Stimulated activated CD4-positive, alpha-beta T cell treated with anti-CD3 and anti-CD28 coated beads, Interleukin-1b, Interleukin-23, amount 100 ng/mL, for 24 hours (primary cell): ENCODE measurements around the gene ANKS1B.
"Not testable (repeated sequence)": the region's sequence is repeated elsewhere in the genome, so short reads cannot be mapped to it uniquely, and the experiment has no call there.

Experiments used
- DNase-seq, 4 experiments: peaks; one replicate each; pipeline ENCODE4 v3.0.0-alpha.2; 2020; ENCODE audit warnings: low read depth in 4 of 4, low spot score in 1 of 4

ANKS1B gene

DNA sequence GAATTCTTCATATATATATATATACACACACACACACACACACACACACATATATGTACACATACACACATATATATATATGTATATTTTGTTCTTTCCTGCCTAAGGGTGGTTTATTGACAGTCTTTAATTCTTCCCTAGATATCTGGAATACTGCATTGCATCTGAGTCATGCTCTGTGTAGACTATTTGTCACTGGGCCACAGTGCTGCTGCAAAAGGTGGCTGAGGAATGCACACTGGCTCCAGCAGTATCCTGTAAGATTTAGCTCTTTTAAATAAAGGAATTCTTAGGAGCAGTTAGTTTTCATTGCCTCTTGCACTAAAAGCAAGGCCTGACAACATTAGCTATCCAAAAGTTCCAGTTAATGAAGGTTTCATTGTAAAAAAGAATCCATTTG is 1138.8 kb downstream of the ANKS1B start:
- no peak for DNase-seq

DNA sequence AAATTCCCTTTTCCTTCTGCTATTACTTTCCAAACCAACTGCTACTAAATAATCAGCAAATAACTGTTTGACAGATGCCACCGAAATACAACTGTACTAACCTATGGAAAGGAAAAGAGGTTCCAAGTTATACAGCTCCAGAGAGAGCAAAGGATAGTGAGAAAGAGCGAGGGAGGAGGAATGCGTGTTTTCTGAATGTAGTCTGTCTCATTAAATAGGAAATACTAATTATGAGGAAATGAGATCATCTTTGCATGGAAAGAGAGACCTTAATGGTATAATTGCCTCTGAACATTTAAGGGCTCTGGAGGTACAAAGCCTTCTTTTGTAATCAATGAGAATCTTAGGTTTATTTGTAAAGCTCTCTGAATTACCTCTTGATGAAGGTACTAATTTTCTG is 1144.4 kb downstream of the ANKS1B start:
- DNase-seq = no peak

DNA sequence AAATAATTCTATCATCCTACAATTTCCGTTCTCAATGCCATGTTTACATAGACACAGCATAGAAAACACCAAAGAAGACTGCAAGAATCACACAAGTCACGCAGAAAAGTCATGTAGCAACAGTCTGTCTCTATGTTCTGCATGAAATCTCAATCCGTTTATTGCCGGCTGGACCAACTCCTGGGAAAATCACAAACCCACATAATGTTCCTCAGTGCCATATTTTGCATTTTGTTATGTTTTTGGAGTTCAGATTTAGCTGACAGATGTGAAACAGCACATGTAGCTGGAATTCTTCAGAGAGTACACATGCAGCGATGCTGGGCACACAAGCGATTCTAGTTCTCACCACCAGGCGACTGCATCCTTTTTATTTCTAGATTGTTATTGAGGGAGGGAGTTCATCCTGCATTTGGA is 1146.5 kb downstream of the ANKS1B start:
- no peak for DNase-seq

DNA sequence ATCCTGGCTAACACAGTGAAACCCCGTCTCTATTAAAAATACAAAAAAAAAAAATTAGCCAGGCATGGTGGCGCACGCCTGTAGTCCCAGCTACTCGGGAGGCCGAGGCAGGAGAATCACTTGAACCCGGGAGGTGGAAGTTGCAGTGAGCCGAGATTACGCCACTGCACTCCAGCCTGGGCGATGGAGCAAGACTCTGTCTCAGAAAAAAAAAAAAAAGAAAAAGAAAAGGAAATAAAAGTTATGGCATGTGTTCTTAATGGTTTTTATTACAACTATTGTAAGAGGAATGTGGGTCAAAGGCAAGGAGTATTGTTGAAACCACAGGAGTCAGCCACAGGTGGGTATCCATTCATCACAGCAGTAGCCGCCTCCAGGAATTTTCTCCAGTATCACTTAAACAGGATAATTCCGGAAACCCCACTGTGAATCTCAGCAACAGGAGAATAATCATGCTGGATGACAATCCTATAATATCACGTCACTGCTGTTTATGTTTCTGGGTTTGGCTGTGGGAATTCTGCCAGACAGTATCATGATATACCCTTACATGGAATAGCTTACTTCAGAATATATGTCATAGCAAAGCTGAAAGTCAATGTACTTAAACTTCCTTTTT is 1147.5 kb downstream of the ANKS1B start:
- not testable (repeated sequence) for DNase-seq

DNA sequence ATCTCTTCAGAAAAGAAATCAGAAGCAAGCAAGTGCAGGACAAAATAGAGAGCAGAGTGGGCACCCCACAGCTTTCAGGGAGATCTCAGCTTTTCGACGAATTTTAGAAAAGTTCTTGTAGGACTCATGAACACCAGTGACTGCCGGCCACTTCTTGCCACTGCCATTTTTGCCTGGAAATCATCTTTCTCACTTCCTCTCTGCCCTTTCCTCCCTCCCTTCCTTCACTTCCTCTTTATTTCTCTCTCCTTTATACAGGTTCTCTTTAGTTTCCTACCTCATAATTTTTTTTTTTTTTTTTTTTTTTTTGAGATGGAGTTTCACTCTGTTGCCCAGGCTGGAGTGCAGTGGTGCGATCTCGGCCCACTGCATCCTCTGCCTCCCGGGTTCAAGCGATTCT is 1154.1 kb downstream of the ANKS1B start:
- DNase-seq = no peak

DNA sequence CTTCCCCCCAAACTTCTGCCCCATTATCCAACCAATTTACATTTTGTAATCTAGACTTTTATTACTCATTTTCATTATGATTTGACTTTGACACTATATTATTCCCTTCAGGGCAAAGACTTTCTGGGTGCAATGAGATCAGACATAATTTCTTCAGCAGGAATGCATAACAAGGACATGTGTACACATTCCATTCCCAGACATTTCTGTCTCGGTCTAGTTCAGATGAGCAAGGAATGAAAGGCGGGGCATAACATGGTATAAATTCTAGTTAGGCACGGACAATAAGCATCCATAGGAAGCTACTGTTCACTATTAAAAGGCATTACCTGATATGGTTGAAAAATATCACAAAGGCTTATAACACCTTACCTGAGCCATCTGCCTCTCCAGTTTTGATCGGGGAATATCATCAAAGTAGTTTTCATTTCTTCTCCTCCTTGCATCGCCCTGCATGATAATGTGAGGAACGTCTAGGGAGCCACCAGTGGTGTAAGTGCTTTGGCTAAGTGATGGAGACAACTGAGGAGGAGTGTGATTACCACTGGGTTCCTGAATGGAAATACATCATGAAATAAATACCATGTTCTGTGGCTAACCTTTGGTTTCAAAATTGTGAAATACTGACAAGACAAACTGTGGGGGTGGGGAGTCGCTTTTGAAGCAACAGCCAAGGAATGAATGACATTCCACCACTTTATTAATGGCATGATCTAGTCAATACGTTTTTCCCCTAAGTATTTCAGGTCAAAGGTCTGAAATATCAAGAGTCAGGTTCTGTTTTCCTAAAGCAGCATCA is 1155.7 kb downstream of the ANKS1B start:
- no peak for DNase-seq

DNA sequence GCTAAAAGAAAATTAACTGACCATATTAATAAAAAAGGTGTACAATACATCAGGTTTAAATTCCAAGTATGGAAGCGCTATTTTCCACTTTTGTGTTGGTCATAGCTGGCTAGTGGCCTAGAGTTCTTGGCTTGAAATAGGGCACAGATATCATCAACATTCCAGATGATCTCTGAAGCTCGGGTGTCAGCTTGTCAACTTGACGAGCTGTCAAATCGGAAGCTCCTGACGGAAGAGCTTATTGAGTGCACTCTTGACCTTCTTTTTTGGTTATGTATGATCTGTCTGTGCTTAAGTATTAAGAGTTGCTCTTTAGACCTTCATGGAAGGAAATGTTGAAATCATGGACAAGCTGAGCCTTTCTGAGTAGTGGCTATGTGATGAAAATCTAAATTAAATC is 1161.7 kb downstream of the ANKS1B start:
- DNase-seq = no peak

DNA sequence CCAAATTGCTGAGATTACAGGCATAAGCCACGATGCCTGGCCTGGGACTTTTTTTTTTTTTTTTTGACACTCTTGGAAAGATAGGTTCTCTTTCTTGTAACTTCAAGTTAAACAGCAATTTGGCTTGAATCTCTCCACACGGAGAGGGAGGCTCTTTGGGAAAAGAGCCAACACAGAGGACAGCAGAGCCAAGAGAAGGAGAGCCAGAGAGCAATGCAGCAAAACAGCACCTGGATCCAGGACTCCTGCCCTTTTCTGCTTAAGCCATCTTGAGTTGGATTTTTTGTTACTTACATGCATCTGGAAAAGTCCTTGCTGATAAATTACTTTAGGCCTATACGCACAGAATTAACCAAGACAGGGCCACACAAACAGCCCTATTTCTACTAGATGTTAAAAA is 1162.9 kb downstream of the ANKS1B start:
- no peak for DNase-seq

DNA sequence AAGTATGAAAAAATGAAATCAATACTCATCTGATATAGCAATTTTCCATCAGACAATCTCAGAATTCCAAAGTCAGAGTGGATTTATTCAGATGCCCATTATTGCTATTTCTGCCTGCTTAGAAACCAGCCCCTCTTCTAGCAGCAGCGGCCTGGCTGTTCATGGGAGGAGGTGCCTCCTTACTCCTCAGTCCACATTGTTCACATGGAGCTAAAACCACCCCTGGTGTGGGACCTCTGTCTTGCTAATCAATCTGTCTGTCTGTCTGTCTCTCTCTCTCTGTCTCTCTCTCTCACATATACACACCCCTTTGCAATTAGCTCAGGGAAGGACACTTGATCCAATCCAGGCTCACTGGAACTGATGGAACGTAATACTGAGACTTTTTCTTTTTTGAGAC is 1163.5 kb downstream of the ANKS1B start:
- no peak for DNase-seq

DNA sequence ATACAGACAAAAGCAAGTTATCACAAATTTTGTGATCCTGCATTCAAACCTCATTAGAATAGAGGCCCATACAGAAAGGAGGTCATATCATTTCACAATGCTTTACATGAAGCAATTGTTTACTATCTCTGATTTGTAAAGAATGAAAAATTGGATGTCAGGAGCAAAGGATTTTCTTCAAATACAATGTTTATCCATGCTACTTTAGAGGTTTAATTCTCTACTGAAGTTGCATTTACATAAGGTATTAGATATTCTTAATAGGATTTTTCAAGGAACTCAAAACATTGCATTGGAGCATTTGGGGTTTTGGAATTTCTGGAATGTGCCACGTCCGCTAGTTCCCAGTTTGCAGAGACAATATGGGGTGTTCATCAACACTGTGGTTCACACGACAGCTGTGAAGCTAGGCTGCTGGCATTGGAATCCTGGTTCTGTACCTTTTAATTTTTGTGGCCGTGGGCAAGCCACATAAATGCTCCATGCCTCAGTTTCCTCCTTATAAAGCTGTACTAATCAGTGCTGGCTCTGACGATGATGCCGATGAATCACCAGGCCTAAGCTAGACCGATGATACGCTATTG is 1164.8 kb downstream of the ANKS1B start:
- DNase-seq = no peak

DNA sequence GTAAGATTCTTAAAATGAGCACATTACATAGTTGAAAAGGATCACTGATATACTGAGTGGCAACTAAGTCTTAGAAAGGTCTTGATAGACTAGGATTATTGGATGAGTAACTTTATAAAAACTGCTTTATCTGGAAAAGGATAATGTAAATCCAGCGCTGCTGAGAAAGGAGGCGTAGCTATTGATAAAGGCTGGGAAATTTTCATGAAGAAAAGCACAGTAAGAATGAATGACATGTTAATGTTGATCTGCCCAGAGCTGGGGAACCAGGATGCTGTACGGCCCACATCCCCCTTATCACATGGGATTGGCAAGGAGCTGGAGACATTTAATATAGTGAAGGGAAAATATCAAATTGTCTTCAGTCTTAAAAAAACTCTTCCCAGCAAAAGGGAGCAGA is 1165.7 kb downstream of the ANKS1B start:
- DNase-seq = no peak

DNA sequence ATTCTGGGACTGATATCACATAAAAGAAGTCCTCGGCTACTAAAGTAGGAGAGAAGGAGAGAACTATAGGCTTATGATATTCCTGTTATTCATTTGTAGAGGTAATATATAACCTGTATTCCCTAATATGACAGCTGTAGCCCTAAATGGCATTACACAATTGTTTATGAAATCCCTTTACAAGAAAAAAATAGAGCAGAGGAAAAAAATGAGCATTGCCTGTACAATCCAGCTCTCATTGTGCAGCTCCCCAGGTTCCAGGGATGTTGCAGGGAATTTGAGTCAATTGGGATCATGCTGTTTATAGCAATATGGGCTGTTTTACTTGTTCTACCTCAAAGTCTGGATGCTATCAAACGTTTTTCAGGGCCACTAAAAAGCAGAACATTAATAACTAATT is 1166.5 kb downstream of the ANKS1B start:
- no peak for DNase-seq

DNA sequence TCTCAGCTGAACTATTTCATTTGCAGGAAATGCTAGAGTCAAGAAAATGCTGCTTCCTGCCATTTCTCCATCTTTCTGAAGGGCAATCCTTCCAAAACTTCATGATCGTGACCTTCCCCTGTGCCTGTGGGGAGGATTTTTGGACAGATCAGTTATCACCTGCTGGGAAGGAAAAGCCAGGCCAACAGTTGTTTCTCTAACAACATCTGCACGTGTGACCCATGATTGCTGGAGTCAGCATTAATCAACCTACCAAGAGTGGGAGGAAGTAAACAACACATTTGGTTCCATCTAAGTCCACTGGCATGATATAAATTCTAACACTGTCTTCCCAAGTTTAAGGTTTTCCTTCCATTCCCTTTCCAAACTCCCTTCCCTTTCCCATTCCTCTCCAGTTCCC is 1167.0 kb downstream of the ANKS1B start:
- DNase-seq = no peak

DNA sequence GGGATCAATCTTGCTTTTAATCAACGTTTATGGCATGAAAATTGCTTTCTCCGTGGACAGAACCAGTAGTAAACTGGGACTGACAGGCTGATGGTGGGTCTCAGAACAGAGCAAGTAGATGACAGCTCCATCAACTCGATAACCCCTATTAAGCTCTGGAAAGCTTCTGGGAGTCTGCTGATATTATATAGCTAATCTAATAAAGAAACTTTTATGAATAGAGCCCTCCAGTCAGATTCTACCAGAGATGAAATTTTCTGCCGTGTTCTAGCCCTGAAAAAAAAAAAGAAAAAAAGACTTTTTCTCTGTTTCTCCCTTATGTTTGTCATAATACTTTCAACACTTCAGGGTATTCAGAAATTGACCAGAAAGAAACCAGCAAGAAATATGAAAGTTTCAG is 1168.0 kb downstream of the ANKS1B start:
- DNase-seq = no peak

DNA sequence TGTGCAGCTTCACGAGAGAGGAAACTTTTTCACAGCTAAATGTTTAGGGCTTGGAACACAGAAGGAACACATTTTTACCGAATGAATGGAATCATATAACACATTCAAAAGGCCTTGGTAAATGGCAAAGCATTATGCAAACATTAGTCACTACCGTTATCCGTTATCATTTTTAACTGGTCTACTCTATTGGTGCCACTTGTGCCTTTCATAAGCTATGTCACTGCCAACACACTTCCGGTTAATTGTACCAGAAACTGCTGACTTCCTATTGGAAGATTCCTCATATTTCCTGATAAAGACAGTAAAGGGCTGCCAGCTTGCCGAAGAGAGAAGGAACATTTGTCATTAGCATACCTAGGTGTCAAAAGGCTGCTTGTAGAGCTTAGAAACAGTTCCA is 1170.5 kb downstream of the ANKS1B start:
- DNase-seq = no peak

DNA sequence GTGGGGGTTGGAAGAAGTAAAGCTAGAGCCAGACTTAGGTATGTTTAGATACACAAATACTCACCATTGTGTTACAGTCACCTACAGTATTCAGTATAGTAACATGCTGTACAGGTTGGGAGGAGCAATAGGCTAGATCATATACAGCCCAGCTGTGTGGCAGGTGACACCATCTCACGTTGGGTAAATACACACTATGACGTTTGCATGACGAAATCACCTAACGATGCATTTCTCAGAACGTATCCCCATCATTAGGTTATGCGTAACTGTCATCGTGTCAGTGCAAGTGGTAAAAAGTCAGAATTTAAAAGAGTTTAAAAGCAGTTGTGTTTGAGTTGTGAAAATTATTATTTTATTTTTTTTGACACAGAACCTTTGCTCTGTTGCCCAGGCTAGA is 1172.5 kb downstream of the ANKS1B start:
- DNase-seq = no peak

DNA sequence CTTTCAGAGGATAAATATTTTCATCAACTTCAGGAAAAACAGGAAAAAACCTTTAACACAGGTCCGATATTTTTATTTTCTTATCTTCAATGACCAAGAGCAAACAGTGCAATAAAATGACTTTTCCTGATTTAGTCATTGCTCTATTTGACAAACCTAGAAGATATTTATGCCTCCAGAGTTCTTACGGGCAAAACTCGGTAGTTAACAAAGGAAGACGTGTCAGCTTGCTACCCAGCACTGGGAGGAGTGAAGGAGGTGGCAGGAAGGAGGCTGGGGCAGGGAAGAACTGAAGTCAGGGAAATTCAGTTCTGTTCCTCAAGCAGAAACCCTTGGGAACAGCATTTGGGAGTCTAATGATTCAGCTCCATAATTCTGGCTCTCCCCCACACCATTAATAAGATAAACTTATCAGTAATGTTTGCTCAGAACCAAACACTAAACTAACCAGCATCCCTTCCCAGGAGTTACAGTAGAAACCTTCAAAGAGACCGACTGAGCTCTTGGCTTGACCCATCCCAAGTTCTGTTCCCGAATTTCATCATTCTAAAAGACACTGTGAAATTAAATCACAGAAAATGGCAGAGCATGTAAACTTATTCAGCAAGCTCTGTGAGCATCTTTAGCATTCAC is 1176.4 kb downstream of the ANKS1B start:
- no peak for DNase-seq

DNA sequence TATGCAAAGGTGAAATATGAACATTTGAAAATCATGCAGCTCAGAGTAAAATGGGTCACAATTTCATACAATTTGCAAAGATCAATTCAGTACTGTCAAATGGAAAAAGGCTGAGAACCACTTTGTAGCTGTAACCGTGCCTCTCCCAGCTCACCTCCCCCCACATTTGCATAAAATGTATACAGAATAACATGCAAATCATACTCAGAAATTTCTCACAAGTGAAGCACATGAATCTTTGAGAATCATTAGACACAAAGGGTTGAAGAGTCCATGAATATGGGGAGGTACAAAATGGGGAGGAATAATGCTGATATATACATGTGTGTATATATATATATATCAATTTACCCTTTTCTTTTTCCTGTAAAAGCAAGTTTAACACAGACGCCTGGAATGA is 1177.5 kb downstream of the ANKS1B start:
- no peak for DNase-seq

DNA sequence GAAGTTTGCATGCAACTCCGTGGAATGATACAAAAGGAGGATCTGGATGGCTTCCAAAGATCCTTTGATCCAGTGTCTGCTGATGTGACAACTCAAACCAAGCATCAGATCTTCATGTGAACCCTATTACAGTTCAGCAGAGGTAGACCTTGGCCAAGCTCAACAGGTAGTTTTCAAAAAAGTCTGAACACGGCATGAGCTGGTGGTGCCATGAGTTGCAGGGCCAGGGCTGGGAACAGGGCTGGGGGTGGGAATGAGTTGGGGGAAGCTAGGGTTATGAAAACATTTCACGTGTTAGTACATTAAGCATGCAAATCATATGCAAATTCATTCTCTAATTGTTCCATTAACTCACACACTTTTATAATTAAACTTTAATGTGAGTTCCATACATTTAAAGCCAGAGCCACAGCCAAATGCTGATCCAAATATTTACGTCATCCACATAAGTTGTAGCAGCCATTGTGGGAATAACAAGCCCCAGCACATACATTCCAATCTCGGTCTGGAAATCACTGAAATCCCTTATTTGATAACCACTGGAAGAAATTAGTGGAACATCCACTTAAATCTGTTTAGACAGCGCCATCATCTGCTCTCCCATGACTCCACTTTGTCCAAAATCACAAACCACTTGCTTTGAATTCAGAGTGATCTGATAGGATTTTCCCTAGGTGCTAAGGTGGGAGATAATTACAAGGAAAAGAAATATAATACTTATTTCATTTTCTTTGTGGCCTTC is 1181.1 kb downstream of the ANKS1B start:
- DNase-seq = no peak

DNA sequence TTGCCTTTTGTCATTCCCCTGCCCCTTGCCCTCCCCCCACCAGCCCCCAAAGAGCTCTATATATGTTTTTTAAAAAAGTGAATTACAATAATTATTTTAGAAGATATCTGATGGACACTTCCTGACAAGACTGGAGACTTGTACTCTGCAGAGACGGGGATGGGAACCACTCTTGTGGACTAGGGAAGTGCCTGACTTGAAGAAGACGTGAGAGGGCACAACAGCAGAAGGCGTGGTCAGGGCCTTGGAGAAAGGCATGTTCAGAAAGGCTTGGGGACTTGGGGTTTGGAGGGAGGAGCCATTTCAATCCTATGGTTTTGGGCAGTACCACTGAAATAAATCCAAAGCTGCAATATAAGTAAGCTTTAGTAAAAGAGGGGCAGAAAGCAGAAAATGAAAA is 1184.9 kb downstream of the ANKS1B start:
- no peak for DNase-seq

DNA sequence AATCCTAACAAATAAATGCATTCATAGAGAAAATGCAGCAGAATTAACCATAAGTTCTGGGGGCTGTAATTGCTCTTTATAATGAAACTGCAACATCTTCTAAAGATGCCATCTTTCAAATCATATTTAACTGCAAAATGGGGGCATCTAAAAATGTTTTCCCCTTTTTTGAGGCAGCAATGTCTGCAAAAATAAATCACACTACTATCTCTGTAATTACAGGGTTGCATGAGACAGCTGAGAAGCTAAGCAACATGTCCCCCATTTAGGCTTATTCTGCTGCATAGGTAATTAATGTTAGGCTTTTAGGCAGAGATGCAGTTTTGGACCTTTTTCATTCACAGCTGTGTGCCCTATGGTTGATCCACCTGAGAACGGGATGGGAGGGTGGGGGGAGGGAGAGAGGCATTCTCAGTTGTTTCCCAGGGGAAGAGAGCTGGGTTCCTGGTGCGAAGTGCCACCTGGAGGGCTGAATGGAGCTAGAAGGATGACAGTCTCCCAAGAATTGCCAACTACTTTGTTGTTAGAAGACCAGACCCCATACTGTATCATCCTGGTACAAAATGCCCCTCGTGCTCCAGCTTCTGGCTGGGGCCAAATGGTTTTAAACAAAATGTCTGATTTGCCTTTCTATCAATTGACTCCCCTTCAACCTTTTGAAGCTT is 1185.5 kb downstream of the ANKS1B start:
- no peak for DNase-seq
